Measurements from ENCODE around the gene KIF18B. TPM values are rescaled to one million over a fixed set of nuclear protein-coding genes. Genes with fewer than 3 reads are reported as not detected.

Gene KIF18B
- total and polyA plus RNA-seq, 12 donors: 0.20 to 1.6 (median 0.72) TPM; not detected in 1

GRCh38 chr17:44904001-44904984 lies 43.3 kb downstream of the KIF18B start:
- DNase-seq: peak in 1 of 7 donors; percentile 14
- Histone ChIP-seq H3K4me1 (replicated peaks in 1 of 2) (peaks cover 16 to 19% of the 10 kb centered on the region in 2 donors), H3K27ac (no peak overlapping the region), H3K9me3 (replicated peaks in 1 of 3) (no peaks in the 10 kb centered on the region), H3K36me3 (replicated peaks in 1 of 2) (no peaks in the 10 kb centered on the region), H3K4me3 (no peak overlapping the region), H3K27me3 (no peaks in the 10 kb centered on the region)
- 92 to 98% (median 93%) methylated on average over 19 to 35 of the region's 35 CpGs for WGBS, 4 donors
- intact Hi-C loops (cut with DNase I): no loop called here
- no peak for TF ChIP-seq POLR2A (IDR thresholded peaks at IDR 0.05)
- TF ChIP-seq CTCF (IDR thresholded peaks at IDR 0.05): no peak

- peaks cover 22 to 24% of the 10 kb centered on the region in 2 donors for H3K4me1 ChIP-seq (replicated peaks in 1 of 2)
- intact Hi-C loops (cut with DNase I): no loop called here
- H3K4me3 ChIP-seq: no peak overlapping the region
- no peaks in the 10 kb centered on the region for H3K36me3 ChIP-seq (replicated peaks in 1 of 2)
- H3K27ac ChIP-seq: no peak overlapping the region
- H3K9me3 ChIP-seq (replicated peaks in 1 of 3): no peaks in the 10 kb centered on the region
- TF ChIP-seq CTCF (IDR thresholded peaks at IDR 0.05): no peak
- no peak for TF ChIP-seq POLR2A (IDR thresholded peaks at IDR 0.05)
- H3K27me3 ChIP-seq: no peaks in the 10 kb centered on the region
- WGBS, 4 donors: 71 to 80% (median 75%) methylated on average over 8 of the region's 8 CpGs
- peak in 2 of 7 donors; percentile 14 to 16 for DNase-seq
These were observed 44.4 kb downstream of the KIF18B start for GRCh38 chr17:44903012-44903685.

GRCh38 chr17:44902135-44902760 lies 45.3 kb downstream of the KIF18B start:
- no peak overlapping the region for H3K4me3 ChIP-seq
- no peaks in the 10 kb centered on the region for H3K9me3 ChIP-seq (replicated peaks in 1 of 3)
- DNase-seq: peak in 2 of 7 donors; percentile 18 to 21
- TF ChIP-seq CTCF (IDR thresholded peaks at IDR 0.05): no peak
- TF ChIP-seq POLR2A (IDR thresholded peaks at IDR 0.05): no peak
- WGBS, 4 donors: 89 to 93% (median 91%) methylated on average over 11 to 17 of the region's 17 CpGs
- intact Hi-C loops (cut with DNase I): no loop called here
- H3K4me1 ChIP-seq (replicated peaks in 1 of 2): peaks cover 24 to 33% of the 10 kb centered on the region in 2 donors
- no peaks in the 10 kb centered on the region for H3K27me3 ChIP-seq
- H3K27ac ChIP-seq: peak overlapping the region in 3 of 5 donors; percentile 28 to 97 (median 96)
- H3K36me3 ChIP-seq (replicated peaks in 1 of 2): no peaks in the 10 kb centered on the region
